CD4-positive, alpha-beta T cell (primary cell): ENCODE measurements around the gene THBS2. TPM values are rescaled to one million over a fixed set of nuclear protein-coding genes. Genes with fewer than 3 reads are reported as not detected.

Experiments used
- ATAC-seq: fragments of 200-7000 bp; cut with Tn5 transposase; one replicate; pipeline ENCODE4 v1.10.0; 2022; ENCODE audit warnings: mild to moderate bottlenecking; ENCODE audit not compliant: poor library complexity
- CTCF ChIA-PET: fragments of 350-600 bp; sonication (Branson Sonifier 250); formaldehyde crosslinking; loops from one replicate; lab custom pipeline; 2021; ENCODE audit warnings: antibody characterized with exemption, inconsistent platforms; lab: Charles Lee
- POLR2A ChIA-PET: fragments of 350-600 bp; sonication (Branson Sonifier 250); formaldehyde crosslinking; loops from one replicate; lab custom pipeline; 2021; ENCODE audit warnings: antibody characterized with exemption, inconsistent platforms; lab: Charles Lee
- DNase-seq, 14 experiments: peaks; one replicate each; pipeline ENCODE4 v3.0.0-alpha.2; 2013 to 2020; ENCODE audit warnings: mixed read lengths in 2 of 14
- H3K27ac ChIP-seq, 2 donors: one replicate each; pipeline versions ENCODE4 v1.5.1 to v1.7.0; 2013; ENCODE audit warnings: low read length in 2 of 2, low read depth in 1 of 2, mild to moderate bottlenecking in 1 of 2
- H3K27me3 ChIP-seq, 2 experiments: 1 replicate in 1 of 2; 2 replicates in 1 of 2; pipeline versions ENCODE4 v1.6.1 to v1.7.0; 2013; ENCODE audit warnings: low read length in 2 of 2, control low read depth in 1 of 2, mild to moderate bottlenecking in 1 of 2, moderate library complexity in 1 of 2; ENCODE audit not compliant: insufficient read depth in 2 of 2, control insufficient read depth in 1 of 2
- H3K36me3 ChIP-seq: one replicate; pipeline ENCODE4 v1.6.1; 2013; ENCODE audit warnings: low read length, control low read depth; ENCODE audit not compliant: insufficient read depth
- H3K4me1 ChIP-seq: one replicate; pipeline ENCODE4 v1.6.1; 2013; ENCODE audit warnings: low read length, control low read depth; ENCODE audit not compliant: insufficient read depth
- H3K4me3 ChIP-seq: one replicate; pipeline ENCODE4 v1.5.1; 2013; ENCODE audit warnings: mild to moderate bottlenecking, low read length, moderate library complexity
- H3K9me3 ChIP-seq, 2 experiments: 1 replicate in 1 of 2; 2 replicates in 1 of 2; pipeline versions ENCODE4 v1.6.1 to v1.7.0; 2013; ENCODE audit warnings: low read length in 2 of 2, mild to moderate bottlenecking in 2 of 2, control low read depth in 1 of 2, moderate library complexity in 1 of 2; ENCODE audit not compliant: control insufficient read depth in 1 of 2, insufficient read depth in 1 of 2
- H3K27ac Mint-ChIP-seq: one replicate; pipeline ENCODE4 v1.8.0; 2020; ENCODE audit warnings: mixed read lengths
- H3K27me3 Mint-ChIP-seq: one replicate; pipeline ENCODE4 v1.8.0; 2021; ENCODE audit warnings: mixed read lengths
- H3K36me3 Mint-ChIP-seq: one replicate; pipeline ENCODE4 v1.8.0; 2021; ENCODE audit warnings: low read depth, mixed read lengths
- H3K4me1 Mint-ChIP-seq: one replicate; pipeline ENCODE4 v1.8.0; 2021; ENCODE audit warnings: low read depth, mixed read lengths
- H3K4me3 Mint-ChIP-seq: one replicate; pipeline ENCODE4 v1.8.0; 2020; ENCODE audit warnings: mild to moderate bottlenecking, mixed read lengths
- H3K9me3 Mint-ChIP-seq: one replicate; pipeline ENCODE4 v1.8.0; 2020; ENCODE audit warnings: mixed read lengths
- intact Hi-C, 2 experiments: fragments of 100-400 bp; cut with DNase I in 1 of 2; cut with micrococcal nuclease in 1 of 2; formaldehyde crosslinking; loops; one replicate each; pipeline versions ENCODE4 v1.15.1 to v1.9.0; 2023 to 2025; cut with DNase I, micrococcal nuclease
- total RNA-seq, 174 experiments: library from RNA in 2 of 174; stranded (reverse) in 2 of 174; gene quantifications; one replicate each; pipeline ENCODE4 v1.2.3 and lab custom pipeline; 2021 to 2026
- TF ChIP-seq, protein P1 (sequence below): fragments of 200-600 bp; IDR thresholded peaks from one replicate; pipeline ENCODE4 v1.8.0; 2022; ENCODE audit warnings: antibody characterized with exemption, mild to moderate bottlenecking

THBS2 gene
- total RNA-seq, 2 experiments from 2014 or later = not detected

DNA sequence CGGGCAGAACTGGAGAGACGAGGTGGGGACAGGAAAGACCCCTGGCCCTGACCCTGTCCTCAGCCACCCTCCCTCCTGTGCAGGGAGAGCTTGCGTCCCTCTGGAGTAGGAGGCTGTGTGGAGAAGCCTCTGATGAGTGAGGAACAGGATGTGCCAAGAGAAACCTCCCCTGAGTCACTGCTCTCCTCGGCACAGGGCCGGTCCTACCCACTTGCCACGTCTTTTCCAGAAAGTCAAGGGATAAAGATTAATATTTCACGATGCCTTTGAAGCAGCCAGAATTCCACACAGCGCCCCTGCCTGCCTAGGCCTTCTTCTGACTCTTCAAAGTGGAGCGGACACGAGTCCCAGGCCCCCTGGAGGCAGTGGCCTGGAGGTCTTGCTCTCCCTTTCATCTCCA lies 34.9 kb upstream of the THBS2 start:
- Mint-ChIP-seq H3K36me3 (no peaks in the 10 kb centered on the region), H3K4me3 (no peak overlapping the region), H3K27ac (no peak overlapping the region), H3K9me3 (no peaks in the 10 kb centered on the region), H3K27me3 (peaks cover 12% of the 10 kb centered on the region), H3K4me1 (no peaks in the 10 kb centered on the region)
- DNase-seq = no peak
- POLR2A ChIA-PET = no interaction called here
- no peaks in the 10 kb centered on the region for H3K27me3 ChIP-seq
- H3K27ac ChIP-seq = no peak overlapping the region
- TF ChIP-seq, protein P1, sequence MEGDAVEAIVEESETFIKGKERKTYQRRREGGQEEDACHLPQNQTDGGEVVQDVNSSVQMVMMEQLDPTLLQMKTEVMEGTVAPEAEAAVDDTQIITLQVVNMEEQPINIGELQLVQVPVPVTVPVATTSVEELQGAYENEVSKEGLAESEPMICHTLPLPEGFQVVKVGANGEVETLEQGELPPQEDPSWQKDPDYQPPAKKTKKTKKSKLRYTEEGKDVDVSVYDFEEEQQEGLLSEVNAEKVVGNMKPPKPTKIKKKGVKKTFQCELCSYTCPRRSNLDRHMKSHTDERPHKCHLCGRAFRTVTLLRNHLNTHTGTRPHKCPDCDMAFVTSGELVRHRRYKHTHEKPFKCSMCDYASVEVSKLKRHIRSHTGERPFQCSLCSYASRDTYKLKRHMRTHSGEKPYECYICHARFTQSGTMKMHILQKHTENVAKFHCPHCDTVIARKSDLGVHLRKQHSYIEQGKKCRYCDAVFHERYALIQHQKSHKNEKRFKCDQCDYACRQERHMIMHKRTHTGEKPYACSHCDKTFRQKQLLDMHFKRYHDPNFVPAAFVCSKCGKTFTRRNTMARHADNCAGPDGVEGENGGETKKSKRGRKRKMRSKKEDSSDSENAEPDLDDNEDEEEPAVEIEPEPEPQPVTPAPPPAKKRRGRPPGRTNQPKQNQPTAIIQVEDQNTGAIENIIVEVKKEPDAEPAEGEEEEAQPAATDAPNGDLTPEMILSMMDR = no peak
- ATAC-seq = no peak
- H3K4me1 ChIP-seq = no peaks in the 10 kb centered on the region
- CTCF ChIA-PET = no interaction called here
- no peaks in the 10 kb centered on the region for H3K9me3 ChIP-seq
- no peak overlapping the region for H3K4me3 ChIP-seq
- no peaks in the 10 kb centered on the region for H3K36me3 ChIP-seq
- intact Hi-C loops = no loop called here

DNA sequence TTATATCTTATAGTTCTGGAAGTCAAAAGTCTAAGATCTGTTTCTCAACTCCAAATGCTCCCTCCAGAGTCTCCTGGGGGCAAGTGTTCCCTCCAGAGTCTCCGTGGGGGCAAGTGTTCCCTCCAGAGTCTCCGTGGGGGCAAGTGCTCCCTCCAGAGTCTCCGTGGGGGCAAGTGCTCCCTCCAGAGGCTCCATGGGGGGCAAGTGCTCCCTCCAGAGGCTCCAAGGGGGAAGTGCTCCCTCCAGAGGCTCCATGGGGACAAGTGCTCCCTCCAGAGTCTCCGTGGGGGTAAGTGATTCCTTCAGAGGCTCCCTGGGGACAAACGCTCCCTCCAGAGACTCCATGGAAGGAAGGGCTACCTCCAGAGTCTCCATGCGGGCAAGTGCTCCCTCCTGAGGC lies 34.0 kb upstream of the THBS2 start:
- Histone ChIP-seq H3K9me3 (no peaks in the 10 kb centered on the region), H3K4me3 (no peak overlapping the region), H3K4me1 (no peaks in the 10 kb centered on the region), H3K27me3 (no peaks in the 10 kb centered on the region), H3K27ac (no peak overlapping the region), H3K36me3 (no peaks in the 10 kb centered on the region)
- Mint-ChIP-seq H3K9me3 (no peaks in the 10 kb centered on the region), H3K27ac (no peak overlapping the region), H3K4me1 (no peaks in the 10 kb centered on the region), H3K4me3 (no peak overlapping the region), H3K27me3 (peaks cover 12% of the 10 kb centered on the region), H3K36me3 (no peaks in the 10 kb centered on the region)
- CTCF ChIA-PET = no interaction called here
- DNase-seq (no peak), ATAC-seq (no peak)
- TF ChIP-seq, protein P1 = no peak
- intact Hi-C loops = no loop called here
- POLR2A ChIA-PET = no interaction called here

DNA sequence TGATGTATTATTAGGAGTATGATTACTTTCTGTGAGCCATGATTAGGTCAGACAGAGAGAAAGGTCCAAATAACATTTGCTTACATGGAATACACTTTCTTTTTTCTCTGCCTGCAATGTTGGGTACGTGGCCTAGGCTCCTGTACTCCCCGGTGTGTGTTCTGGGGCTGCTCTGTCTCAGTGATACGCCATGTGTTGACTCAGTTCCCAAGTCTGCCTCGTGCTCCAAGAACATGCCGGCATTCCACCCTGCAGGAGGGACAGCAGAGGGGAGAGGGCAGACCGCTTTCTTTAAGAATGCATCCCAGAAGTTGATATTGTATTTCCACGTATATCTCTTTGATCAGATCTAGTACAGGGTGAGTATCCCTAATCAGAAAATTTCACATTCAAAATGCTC lies 33.3 kb upstream of the THBS2 start:
- no peaks in the 10 kb centered on the region for H3K27me3 ChIP-seq
- no peak overlapping the region for H3K27ac ChIP-seq
- H3K36me3 ChIP-seq = no peaks in the 10 kb centered on the region
- DNase-seq (no peak), ATAC-seq (no peak)
- H3K9me3 Mint-ChIP-seq = no peaks in the 10 kb centered on the region
- H3K4me3 ChIP-seq = no peak overlapping the region
- no peaks in the 10 kb centered on the region for H3K4me1 ChIP-seq
- H3K9me3 ChIP-seq = no peaks in the 10 kb centered on the region
- POLR2A ChIA-PET = no interaction called here
- no peaks in the 10 kb centered on the region for H3K36me3 Mint-ChIP-seq
- CTCF ChIA-PET = no interaction called here
- TF ChIP-seq, protein P1 = no peak
- intact Hi-C loops = no loop called here
- H3K4me1 Mint-ChIP-seq = no peaks in the 10 kb centered on the region
- no peak overlapping the region for H3K27ac Mint-ChIP-seq
- peaks cover 12% of the 10 kb centered on the region for H3K27me3 Mint-ChIP-seq
- no peak overlapping the region for H3K4me3 Mint-ChIP-seq
